Superior temporal gyrus (tissue), 1 donor: ENCODE measurements around the gene TMEM171.

Experiments used
- DNase-seq: peaks from one replicate; pipeline ENCODE4 v3.0.0-alpha.2; 2016; ENCODE audit errors: extremely low spot score

Gene TMEM171

DNA sequence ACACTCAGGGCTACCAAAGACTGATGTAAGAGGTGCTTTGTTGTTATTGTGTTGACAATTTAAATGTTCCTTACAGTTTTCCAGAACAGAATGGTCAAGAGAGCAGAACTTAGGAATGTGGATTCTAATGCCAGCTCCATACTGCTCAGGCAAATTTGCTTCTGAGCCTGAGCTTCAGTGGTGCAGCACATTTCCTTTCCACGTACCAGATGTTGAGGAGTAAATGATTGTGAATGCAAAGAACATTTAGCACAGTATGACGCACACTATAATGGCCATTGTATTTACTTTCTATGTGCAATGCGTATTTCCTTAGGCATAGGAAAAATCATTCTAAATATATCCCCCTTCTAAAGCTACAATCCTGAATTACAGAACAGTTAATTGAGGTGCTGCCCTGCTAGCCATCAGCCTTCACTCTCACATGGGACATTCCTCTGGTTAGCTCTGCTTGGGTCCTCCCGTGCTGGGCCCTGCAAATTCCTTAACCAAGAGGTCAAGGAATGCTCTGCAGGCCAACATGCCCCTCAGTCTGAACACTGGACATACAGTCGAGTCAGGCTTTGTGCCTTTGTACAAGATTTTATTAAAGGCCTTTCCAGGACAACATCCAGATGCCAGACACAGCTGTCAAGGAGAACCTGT, 31.5 kb downstream of the TMEM171 start:
- no peak for DNase-seq

DNA sequence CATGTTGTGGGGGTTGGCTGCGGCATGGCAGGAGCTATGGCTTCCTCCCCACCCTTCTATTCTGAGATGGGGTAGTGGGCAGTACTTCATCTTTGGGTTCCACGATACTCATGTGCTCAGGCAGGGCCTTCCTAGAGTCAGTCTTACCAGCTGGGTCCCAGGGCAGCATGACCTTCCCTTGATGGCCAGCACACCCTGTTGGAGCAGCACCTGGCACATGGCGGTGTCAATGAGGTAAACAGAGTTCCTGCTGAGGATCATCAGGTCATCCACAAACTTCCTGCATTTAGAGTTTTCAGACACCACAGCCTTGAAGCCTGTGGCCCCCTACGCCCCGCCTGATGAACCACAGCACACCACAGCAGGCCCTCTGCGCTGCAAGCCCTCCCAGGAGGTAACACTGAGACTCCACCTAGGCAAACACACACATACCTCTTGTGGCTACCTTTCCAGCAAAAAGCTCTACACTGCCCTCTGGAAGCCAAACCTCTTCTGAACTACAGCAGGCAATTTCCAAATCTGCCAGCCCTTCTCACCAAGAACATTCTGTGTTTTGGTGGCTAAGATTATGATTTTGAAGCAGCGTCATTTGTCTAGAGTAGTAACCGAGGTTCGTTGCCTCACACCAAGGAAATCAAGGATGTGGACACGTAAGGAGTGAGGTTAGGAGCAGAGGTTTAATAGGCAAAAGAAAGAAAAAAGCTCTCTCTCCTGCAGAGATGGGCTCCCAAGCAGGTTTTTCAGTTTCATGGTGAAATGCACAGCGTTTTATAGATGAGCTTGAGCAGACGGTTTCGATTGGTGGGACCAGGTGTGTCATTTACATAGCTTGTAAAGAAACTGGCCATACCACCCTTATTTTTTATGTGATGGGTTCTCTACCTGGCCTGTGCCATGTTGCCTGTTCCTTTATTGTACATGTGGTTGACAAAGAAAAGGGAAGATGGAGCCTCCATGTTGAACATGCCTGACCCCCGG, 32.3 kb downstream of the TMEM171 start:
- DNase-seq, result no peak

DNA sequence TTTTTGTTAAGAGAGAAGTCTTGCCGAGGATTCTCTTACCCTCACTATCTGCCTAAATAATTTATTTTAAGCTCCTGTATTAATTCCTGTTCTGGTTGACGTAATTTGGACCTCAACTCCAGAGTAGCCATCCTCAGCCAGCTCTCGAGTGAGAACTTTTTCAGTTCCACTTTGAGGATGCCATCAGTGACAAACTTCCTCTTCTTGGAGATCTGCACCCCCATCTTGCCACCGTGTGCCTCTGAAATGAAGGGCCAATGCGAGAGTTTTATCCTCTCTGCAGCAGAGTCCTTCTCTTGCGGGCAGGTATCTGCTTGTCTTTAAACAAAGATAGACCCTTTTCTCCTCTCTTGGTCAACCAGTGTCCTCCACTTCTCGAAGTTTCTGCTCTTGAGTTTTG, 33.1 kb downstream of the TMEM171 start:
- no peak for DNase-seq

DNA sequence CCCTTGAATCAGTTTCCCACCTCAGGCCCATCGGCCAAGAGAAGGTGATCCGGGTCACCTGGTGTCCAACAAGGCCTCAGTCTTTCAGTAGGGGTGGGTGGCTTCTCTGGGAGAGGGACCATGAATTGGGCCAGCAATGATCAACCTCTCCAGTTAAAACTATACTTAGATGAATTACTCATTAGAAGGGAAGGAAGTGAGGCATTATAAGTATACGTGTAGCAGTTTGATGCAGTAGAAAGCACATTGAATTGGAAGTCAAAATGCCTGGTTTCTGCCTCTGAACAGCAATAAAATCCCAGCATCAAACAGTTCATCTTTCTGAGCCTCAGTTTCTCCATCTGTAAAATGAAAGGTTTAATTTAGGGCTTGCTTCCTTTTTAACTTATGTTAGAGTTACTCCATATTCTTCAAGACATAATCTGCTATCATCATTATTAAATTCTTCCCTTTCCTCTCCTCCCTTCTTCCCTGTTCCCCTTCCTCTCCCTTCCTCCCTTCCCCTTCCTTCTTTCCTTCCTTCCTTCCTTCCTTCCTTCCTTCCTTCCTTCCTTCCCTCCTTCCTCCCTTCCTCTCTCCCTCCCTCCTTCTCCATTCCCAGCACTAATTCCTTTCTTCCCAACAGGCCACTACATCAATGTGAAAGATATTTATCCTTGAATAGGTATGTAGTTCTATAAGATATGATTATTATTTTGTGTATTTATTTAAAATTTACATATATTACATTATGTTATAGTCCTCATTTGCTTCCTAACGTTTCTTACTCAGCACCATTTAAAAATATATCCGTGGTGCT, 34.0 kb downstream of the TMEM171 start:
- DNase-seq, result no peak

DNA sequence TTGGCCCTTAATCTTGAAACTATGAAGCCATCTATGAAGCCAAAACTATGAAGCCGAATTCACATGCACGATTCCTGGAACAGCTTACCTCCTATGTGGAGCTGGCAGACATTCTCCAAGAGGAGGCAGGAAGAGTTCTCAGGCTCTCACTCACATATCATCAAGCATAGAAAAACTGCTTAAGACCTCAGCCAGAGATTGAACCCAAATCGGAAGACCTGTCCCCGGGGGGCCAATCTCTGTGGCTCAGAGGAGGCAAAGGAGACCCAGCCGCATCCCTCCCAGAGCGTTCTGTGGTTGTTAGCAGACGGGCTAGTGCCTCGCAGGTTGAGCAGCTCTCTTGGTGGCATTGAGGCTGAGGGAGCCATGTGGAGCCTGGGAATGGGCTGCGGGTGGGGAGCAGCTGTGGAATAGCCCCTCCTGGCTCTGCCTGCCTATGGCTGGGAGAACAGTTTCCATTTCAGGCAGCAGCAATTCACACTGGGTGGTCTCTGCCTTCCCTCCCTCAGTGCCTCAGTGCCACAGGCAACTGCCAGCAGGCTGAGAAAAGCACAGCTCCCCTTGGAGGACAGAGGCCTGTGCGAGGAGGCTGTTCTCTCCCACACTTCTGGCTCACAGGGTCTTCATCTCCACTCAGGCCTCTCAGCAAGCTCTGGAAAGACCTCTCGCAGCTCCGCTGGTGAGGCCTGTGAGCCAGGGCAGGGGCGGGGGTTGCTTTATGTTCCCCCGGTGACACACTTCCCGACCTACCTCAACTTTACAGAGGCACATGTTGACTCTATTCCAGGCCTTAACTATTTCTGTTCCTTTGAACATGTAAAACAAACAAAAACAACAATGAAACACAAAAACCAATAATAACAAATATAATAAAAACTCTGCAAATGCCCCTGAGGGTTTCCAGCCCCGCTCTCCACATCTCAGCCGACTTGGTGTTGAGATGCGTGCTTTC, 35.2 kb downstream of the TMEM171 start:
- DNase-seq, result no peak

DNA sequence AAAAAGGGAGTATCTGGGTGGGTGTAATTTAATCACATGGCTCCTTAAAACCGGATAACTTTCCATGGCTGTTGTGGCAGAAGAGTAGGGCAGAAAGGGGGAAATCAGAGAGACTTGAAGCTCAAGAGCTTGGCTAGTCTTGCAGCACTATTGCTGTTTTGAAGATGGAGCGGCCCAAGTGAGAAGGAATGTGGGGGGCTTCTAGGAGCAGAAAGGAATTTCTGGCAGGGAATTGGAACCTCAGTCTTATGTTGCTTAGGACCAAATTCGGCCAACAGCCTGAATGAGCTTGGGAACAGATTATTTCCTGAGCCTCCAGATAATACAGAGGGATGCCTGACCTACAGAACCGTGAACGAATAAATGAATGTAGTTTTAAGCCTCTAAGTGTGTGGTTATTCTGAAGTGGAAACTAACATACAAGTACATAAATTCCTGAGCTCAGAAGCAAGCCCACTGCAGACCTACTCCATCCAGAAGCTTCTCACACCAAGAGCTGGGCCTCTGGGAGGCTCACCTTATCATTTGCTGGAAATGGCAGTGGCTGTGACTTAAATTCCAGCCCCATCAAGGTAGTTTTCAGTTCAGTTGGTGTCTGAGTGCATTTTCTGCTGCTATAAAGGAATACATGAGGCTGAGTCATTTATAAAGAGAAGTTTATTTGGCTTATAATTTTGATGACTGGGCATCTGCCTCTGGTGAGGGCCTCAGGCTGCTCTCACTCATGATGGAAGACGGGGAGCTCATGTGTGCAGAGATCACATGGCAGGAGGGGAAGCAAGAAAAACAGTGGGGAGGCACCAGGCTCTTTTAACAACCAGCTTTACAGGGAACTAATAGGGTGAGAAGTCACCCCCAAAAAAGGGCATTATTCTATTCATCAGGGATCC, 37.3 kb downstream of the TMEM171 start:
- DNase-seq, result no peak

DNA sequence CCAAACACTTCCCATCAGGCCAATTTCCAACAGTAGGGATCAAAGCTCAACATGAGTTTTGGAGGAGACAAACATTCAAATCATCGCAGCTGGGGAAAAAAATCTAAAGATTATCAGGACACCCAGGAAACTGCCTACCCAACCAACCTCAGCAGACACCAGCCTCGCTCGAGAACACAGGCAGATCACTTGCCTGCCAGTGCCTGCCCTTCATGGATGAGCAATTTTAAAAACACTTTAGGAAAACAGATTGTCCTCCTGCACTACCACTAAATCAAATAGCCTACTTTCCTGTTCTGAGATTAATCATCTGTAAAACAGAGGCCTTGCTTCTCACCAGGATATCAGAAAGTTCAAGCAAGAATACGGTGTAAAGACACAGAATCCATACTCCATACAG, 37.9 kb downstream of the TMEM171 start:
- no peak for DNase-seq

DNA sequence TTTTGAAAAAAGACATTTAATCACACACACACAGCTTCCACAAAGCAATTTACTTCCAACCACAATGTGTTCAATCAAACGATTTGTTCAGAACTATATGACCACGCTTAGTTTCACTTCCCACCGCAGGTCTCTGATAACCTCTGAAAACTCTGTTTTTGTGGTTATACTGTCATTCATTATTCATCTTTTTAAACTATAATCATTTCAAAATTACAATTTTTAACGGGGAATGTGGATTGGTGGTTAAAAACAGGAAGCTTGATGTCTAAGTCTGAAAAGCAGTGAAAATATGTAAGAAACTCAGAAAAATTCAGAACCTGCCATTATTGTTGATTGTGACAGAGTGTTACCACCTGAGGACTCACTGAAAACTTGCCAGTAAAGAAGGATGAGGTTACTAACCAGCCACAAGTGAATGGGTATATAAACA, 39.9 kb downstream of the TMEM171 start:
- no peak for DNase-seq

DNA sequence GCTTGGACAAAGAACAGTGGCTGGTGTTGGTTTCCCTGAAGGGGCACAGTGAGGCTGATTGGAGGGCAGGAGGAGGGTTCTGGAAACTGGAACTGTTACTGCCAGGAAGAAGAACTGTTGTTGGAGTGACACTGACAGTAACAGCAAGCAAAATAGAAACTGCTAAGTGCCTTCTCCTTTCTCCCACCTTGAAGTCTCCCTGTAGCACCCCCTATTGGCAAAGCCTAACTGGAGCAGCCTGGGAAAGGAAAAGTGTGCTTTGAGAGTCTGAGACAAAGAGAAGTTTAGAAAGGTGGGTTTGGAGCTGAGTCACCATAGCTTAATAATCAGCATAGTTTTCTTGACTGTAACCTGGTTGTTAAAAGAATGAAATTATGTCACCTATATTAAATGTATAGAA, 50.1 kb downstream of the TMEM171 start:
- peak; percentile 37 for DNase-seq

DNA sequence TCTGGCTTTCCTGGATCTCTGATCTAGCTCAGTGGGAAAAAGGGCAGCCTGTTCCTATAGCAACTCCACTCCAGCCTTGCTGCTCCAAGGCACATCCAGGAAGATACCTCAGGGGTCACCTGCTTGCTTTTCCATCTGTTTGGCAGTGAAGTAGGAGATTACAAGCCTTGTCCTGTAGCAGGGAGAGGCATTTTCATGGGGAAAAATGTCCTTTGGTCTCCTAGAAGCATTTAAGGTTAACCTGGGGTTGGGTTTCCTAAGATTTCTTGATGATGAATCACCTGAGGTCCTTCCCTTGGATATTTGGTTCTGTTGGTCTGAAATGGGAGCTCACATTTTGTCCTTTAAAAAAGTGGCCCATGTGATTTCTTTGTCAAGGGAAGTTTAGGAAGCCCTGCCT, 51.1 kb downstream of the TMEM171 start:
- DNase-seq, result no peak

DNA sequence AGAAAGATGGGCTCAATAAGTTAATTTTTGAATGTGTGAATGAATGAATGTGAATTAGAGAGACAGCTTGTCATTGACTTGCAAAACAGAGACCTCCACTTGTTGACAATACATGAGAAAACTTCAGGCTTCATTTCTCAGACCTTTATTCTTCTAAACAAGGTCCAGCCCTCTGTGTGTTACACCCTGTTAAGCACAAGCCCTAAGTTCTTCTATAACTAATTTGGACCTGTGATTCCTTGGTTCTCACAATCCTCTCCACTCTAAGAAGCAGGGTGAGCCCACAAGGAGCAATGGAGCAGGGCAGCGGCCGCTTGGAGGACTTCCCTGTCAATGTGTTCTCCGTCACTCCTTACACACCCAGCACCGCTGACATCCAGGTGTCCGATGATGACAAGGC, 52.6 kb downstream of the TMEM171 start, which contains the start of gene TMEM174:
TMEM174 (plus strand) TSS at position 243 of the 400 bp plus-strand sequence; CDS start at position 294, 51 bp downstream.
- DNase-seq, result no peak

DNA sequence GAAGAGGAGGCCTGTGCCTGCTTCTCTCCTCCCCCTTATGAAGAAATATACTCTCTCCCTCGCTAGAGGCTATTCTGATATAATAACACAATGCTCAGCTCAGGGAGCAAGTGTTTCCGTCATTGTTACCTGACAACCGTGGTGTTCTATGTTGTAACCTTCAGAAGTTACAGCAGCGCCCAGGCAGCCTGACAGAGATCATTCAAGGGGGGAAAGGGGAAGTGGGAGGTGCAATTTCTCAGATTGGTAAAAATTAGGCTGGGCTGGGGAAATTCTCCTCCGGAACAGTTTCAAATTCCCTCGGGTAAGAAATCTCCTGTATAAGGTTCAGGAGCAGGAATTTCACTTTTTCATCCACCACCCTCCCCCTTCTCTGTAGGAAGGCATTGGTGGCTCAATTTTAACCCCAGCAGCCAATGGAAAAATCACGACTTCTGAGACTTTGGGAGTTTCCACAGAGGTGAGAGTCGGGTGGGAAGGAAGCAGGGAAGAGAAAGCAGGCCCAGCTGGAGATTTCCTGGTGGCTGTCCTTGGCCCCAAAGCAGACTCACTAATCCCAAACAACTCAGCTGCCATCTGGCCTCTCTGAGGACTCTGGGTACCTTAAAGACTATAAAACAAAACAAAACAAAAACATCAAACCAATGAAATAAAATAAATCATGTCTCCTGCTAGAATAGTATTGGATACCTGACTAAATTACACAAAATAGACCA, 53.9 kb downstream of the TMEM171 start:
- DNase-seq, result no peak

DNA sequence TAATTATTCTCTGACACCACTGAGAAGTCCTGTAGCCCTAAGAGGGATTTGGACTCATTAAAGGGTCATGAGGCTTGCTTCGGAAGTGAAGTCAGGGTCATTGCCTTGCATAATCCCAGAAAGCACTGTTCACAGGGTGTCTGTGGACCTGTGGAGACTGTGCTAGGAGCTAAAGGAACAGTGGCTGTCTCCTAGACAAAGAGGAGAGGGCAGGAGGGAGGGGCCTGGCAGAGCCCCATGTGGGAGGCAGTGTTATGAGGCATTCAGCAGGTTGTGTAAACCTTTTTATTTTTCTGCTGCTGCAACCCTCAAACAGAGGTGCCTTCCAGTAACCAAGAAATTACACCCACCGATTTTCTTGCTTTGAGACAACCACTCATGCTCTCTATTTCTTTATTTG, 55.9 kb downstream of the TMEM171 start:
- no peak for DNase-seq

DNA sequence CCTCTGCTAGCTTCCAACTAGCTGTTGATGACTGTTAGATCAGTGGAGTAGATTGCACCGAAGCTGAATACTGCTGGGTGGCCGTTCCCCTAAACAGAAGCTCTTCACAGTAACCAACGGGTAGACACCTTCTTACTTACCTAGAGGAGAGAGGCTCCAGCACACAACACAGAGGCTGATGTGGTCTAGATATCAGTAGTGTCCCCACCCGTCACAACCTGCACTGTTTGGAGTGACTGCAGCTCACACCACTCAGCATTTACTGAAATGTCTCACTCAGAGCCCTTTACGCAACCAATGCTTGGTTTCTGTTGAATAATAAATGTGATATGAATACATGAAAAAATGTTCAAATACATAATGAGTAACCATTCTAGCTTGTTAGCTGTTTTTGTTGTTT, 57.9 kb downstream of the TMEM171 start:
- DNase-seq, result no peak

DNA sequence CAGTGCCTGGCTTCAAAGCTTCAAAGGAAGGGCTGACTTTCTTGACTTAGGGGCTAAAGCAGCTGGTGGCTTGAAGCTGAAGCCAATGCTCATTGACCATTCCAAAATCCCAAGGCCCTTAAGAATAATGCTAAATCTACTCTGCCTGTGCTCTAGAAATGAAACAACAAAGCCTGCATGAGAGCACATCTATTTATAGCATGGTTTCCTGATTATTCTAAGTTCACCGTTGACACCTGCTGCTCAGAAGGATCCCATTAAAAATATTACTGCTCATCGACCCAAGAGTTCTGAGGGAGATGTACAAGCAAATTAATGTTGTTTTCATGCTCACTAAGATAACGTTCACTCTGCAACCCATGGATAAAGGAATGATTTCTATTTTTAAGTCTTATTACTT, 59.4 kb downstream of the TMEM171 start:
- DNase-seq, result no peak

DNA sequence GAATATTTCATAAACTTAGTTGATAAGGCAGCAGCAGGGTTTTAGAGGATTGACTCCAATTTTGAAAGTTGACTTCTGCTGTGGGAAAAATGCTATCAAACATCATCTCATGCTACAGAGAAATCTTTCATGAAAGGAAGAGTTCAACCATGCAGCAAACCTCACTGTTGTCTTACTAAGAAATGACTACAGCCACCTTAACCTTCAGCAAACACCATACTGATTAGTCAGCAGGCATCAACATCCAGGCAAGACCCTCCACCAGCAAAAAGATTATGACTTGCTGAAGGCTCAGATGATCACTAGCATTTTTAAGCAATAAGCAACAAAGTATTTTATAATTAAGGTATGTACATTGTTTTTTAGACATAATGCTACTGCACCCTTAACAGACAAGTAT, 60.2 kb downstream of the TMEM171 start:
- DNase-seq, result no peak
